H9 (cell line): Measurements from ENCODE around the gene EFNA5. TPM values are rescaled to one million over a fixed set of nuclear protein-coding genes. Genes with fewer than 3 reads are reported as not detected.

Experiments
- DNase-seq: peaks from one replicate; pipeline ENCODE4 v3.0.0-alpha.2; 2017
- H2AFZ ChIP-seq: one replicate; pipeline ENCODE4 v1.6.1; 2013; ENCODE audit warnings: mild to moderate bottlenecking, low read length, control low read depth, moderate library complexity
- H2AK5ac ChIP-seq: 2 replicates; pipeline ENCODE4 v1.6.1; 2013; ENCODE audit warnings: low read length, control low read depth, mixed read lengths; ENCODE audit not compliant: insufficient read length
- H2BK120ac ChIP-seq: one replicate; pipeline ENCODE4 v1.6.1; 2013; ENCODE audit warnings: low read depth, mild to moderate bottlenecking, low read length, control low read depth, inconsistent platforms; ENCODE audit not compliant: poor library complexity, severe bottlenecking
- H2BK12ac ChIP-seq: 2 replicates; pipeline ENCODE4 v1.6.1; 2013; ENCODE audit warnings: low read length, control low read depth, mixed read lengths, low read depth; ENCODE audit not compliant: insufficient read length
- H2BK15ac ChIP-seq: 2 replicates; pipeline ENCODE4 v1.6.1; 2013; ENCODE audit warnings: low read depth, low read length, control low read depth
- H2BK20ac ChIP-seq: one replicate; pipeline ENCODE4 v1.6.1; 2013; ENCODE audit warnings: low read depth, mild to moderate bottlenecking, low read length, control low read depth, inconsistent platforms; ENCODE audit not compliant: poor library complexity, severe bottlenecking
- H2BK5ac ChIP-seq: 2 replicates; pipeline ENCODE4 v1.6.1; 2013; ENCODE audit warnings: low read length, control low read depth, mixed read lengths; ENCODE audit not compliant: insufficient read length
- H3K14ac ChIP-seq: 2 replicates; pipeline ENCODE4 v1.6.1; 2013; ENCODE audit warnings: low read length, control low read depth; ENCODE audit not compliant: insufficient read depth
- H3K18ac ChIP-seq: 2 replicates; pipeline ENCODE4 v1.6.1; 2013; ENCODE audit warnings: low read depth, mild to moderate bottlenecking, mixed read lengths, low read length, control low read depth; ENCODE audit not compliant: insufficient read length
- H3K23ac ChIP-seq: 2 replicates; pipeline ENCODE4 v1.6.1; 2013; ENCODE audit warnings: low read length, control low read depth, mixed read lengths, low read depth; ENCODE audit not compliant: insufficient read length
- H3K23me2 ChIP-seq: 2 replicates; pipeline ENCODE4 v1.6.1; 2013; ENCODE audit warnings: low read depth, mild to moderate bottlenecking, mixed read lengths, low read length, control low read depth; ENCODE audit not compliant: insufficient read length, poor library complexity, severe bottlenecking
- H3K27ac ChIP-seq: 2 replicates; pipeline ENCODE4 v1.5.1; 2013; ENCODE audit warnings: low read length, control low read depth, mixed read lengths, low read depth; ENCODE audit not compliant: insufficient read length
- H3K27me3 ChIP-seq: 2 replicates; pipeline ENCODE4 v1.6.1; 2013; ENCODE audit warnings: low read length, control low read depth, inconsistent platforms; ENCODE audit not compliant: insufficient read depth
- H3K4ac ChIP-seq: 2 replicates; pipeline ENCODE4 v1.6.1; 2013; ENCODE audit warnings: low read depth, mild to moderate bottlenecking, control low read depth, inconsistent platforms, low read length, moderate library complexity
- H3K4me1 ChIP-seq: 2 replicates; pipeline ENCODE4 v1.6.1; 2013; ENCODE audit warnings: low read length, control low read depth, inconsistent platforms; ENCODE audit not compliant: insufficient read depth
- H3K4me2 ChIP-seq: 2 replicates; pipeline ENCODE4 v1.6.1; 2013; ENCODE audit warnings: low read length, control low read depth, mixed read lengths; ENCODE audit not compliant: insufficient read length, insufficient read depth
- H3K56ac ChIP-seq: 2 replicates; pipeline ENCODE4 v1.6.1; 2013; ENCODE audit warnings: low read depth, mild to moderate bottlenecking, mixed read lengths, low read length, control low read depth; ENCODE audit not compliant: insufficient read length
- H3K79me1 ChIP-seq: 2 replicates; pipeline ENCODE4 v1.6.1; 2013; ENCODE audit warnings: low read depth, mild to moderate bottlenecking, moderate library complexity, low read length, control low read depth, inconsistent platforms; ENCODE audit not compliant: insufficient read depth, poor library complexity, severe bottlenecking
- H3K79me2 ChIP-seq: 2 replicates; pipeline ENCODE4 v1.6.1; 2013; ENCODE audit warnings: low read length, control low read depth, inconsistent platforms; ENCODE audit not compliant: insufficient read depth
- H3K9ac ChIP-seq: 2 replicates; pipeline ENCODE4 v1.6.1; 2013; ENCODE audit warnings: low read length, control low read depth, mixed read lengths; ENCODE audit not compliant: insufficient read length; ENCODE audit errors: extremely low read depth
- H3K9me3 ChIP-seq: one replicate; pipeline ENCODE4 v1.6.1; 2013; ENCODE audit warnings: low read depth, low read length, inconsistent platforms; ENCODE audit not compliant: control insufficient read depth
- H3T11ph ChIP-seq: one replicate; pipeline ENCODE4 v1.6.1; 2013; ENCODE audit warnings: mild to moderate bottlenecking, low read length, control low read depth, inconsistent platforms
- H4K20me1 ChIP-seq: one replicate; pipeline ENCODE4 v1.6.1; 2013; ENCODE audit not compliant: control insufficient read depth, insufficient read length, insufficient read depth
- H4K5ac ChIP-seq: 2 replicates; pipeline ENCODE4 v1.6.1; 2013; ENCODE audit warnings: low read depth, mild to moderate bottlenecking, mixed read lengths, low read length, control low read depth; ENCODE audit not compliant: insufficient read length
- H4K8ac ChIP-seq: replicated peaks from 2 replicates; pipeline ENCODE4 v1.6.1; 2013; ENCODE audit warnings: low read length, control low read depth, mixed read lengths, low read depth; ENCODE audit not compliant: insufficient read length
- H4K91ac ChIP-seq: 2 replicates; pipeline ENCODE4 v1.6.1; 2013; ENCODE audit warnings: low read depth, mild to moderate bottlenecking, moderate library complexity, mixed read lengths, low read length, control low read depth; ENCODE audit not compliant: insufficient read length
- H3K27ac Mint-ChIP-seq, 3 experiments: 2 replicates in 2 of 3; 3 replicates in 1 of 3; pipeline ENCODE4 v1.8.0; 2020 to 2021; ENCODE audit warnings: mixed read lengths in 3 of 3, mild to moderate bottlenecking in 1 of 3, moderate library complexity in 1 of 3
- H3K27me3 Mint-ChIP-seq: 2 replicates; pipeline ENCODE4 v1.8.0; 2021; ENCODE audit warnings: low read depth, mild to moderate bottlenecking, moderate library complexity, mixed read lengths
- H3K36me3 Mint-ChIP-seq, 3 experiments: 2 replicates in 2 of 3; 3 replicates in 1 of 3; pipeline ENCODE4 v1.8.0; 2020 to 2021; ENCODE audit warnings: low read depth in 3 of 3, mixed read lengths in 3 of 3; ENCODE audit not compliant: insufficient read depth in 1 of 3
- H3K4me1 Mint-ChIP-seq, 2 experiments: 2 replicates each; pipeline ENCODE4 v1.8.0; 2020; ENCODE audit warnings: mixed read lengths in 2 of 2
- H3K4me3 Mint-ChIP-seq, 2 experiments: 2 replicates in 1 of 2; 3 replicates in 1 of 2; pipeline ENCODE4 v1.8.0; 2020 to 2021; ENCODE audit warnings: mild to moderate bottlenecking in 2 of 2, mixed read lengths in 2 of 2, moderate library complexity in 1 of 2
- H3K9me3 Mint-ChIP-seq, 2 experiments: 2 replicates in 1 of 2; 3 replicates in 1 of 2; pipeline ENCODE4 v1.8.0; 2020; ENCODE audit warnings: mild to moderate bottlenecking in 2 of 2, mixed read lengths in 2 of 2, moderate library complexity in 1 of 2
- CTCF ChIP-seq: fragments of 200-600 bp; sonication (generic); conservative IDR thresholded peaks from 3 replicates; pipeline ENCODE4 v1.8.0; 2021; ENCODE audit warnings: antibody characterized with exemption, mild to moderate bottlenecking
- WGBS: extraction: QIAGEN DNeasy Blood & Tissue Kit; methylation state at CpG from one replicate; pipeline ENCODE4 v1.1.7; 2013; ENCODE audit warnings: missing lambda C conversion rate, low lambda C conversion rate, mixed read lengths; ENCODE audit not compliant: insufficient read length; ENCODE audit errors: extremely low coverage; 5-methylcytosine and 5-hydroxymethylcytosine counted together
- total RNA-seq: library from RNA; stranded (reverse); gene quantifications from 2 replicates; pipeline ENCODE4 v1.2.1, GENCODE V29; 2021

The EFNA5 gene
- total RNA-seq, 1 experiment from 2014 or later, result 20.4 TPM

DNA sequence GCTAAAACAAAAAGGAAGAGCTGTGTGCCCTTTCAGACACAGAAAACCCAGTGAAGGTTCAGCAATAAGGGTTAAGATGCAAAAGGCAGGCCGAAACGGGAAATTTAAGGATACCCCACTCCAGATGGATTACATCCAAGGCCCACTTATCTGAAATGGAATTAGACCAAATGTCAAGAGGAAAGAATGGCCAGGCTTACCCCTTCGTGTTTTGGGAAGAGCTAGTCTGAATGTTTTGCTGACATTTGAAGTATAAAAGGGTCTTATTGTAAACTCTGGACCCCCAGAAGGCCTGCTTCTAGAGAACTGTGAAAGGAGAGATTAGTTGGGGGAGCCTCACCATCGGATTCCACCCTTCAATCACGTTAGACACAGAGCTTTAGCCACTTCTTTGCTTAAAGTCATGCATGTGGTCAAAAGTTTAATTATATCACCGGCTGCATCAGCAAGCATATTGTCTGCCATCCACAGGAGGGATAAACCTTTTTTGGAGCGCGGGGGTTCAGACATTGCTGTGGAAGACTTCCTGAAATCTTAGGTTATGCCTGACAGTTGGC, 93.3 kb downstream of the EFNA5 start:
- Histone ChIP-seq H3K4ac (no peak overlapping the region), H3K27ac (no peak overlapping the region), H3K9me3 (no peaks in the 10 kb centered on the region), H4K5ac (no peak overlapping the region), H3K14ac (no peak overlapping the region), H3K56ac (no peak overlapping the region), H3K9ac (no peak overlapping the region), H4K20me1 (no peaks in the 10 kb centered on the region), H3K4me2 (no peak overlapping the region), H2BK15ac (no peak overlapping the region), H3K27me3 (no peaks in the 10 kb centered on the region), H2BK120ac (no peak overlapping the region), H3K23ac (no peak overlapping the region), H2AK5ac (no peak overlapping the region), H2BK12ac (no peak overlapping the region), H3K79me2 (no peaks in the 10 kb centered on the region), H3T11ph (no peak overlapping the region), H4K91ac (no peak overlapping the region), H4K8ac (no peak overlapping the region), H2AFZ (no peak overlapping the region), H3K4me1 (peaks cover 12% of the 10 kb centered on the region; the same call in 1 of the 2 replicates), H3K18ac (no peak overlapping the region), H2BK5ac (no peak overlapping the region), H3K79me1 (no peaks in the 10 kb centered on the region), H2BK20ac (no peak overlapping the region), H3K23me2 (no peaks in the 10 kb centered on the region)
- H3K4me3 Mint-ChIP-seq, result no peak overlapping the region
- H3K27me3 Mint-ChIP-seq, result no peaks in the 10 kb centered on the region
- DNase-seq, result no peak
- no peak for TF ChIP-seq CTCF
- H3K27ac Mint-ChIP-seq, result peak overlapping the region; percentile 24 to 84 (median 41); a peak in 6 of 7 replicates
- H3K9me3 Mint-ChIP-seq, result no peaks in the 10 kb centered on the region
- H3K36me3 Mint-ChIP-seq, result no peaks in the 10 kb centered on the region; a peak in 1 of 7 replicates
- no CpG with 5 or more reads among the region's 8 CpGs for WGBS
- peaks cover 66 to 68% of the 10 kb centered on the region in 2 experiments for H3K4me1 Mint-ChIP-seq
